ENCODE data around the gene PIGH. TPM values are rescaled to one million over a fixed set of nuclear protein-coding genes. Genes with fewer than 3 reads are reported as not detected.

The PIGH gene
- total RNA-seq, 3 donors from 2014 or later (not counting 1 experiment from before 2014, with no cell fraction given), result 50.9 to 56.0 (median 54.5) TPM

DNA sequence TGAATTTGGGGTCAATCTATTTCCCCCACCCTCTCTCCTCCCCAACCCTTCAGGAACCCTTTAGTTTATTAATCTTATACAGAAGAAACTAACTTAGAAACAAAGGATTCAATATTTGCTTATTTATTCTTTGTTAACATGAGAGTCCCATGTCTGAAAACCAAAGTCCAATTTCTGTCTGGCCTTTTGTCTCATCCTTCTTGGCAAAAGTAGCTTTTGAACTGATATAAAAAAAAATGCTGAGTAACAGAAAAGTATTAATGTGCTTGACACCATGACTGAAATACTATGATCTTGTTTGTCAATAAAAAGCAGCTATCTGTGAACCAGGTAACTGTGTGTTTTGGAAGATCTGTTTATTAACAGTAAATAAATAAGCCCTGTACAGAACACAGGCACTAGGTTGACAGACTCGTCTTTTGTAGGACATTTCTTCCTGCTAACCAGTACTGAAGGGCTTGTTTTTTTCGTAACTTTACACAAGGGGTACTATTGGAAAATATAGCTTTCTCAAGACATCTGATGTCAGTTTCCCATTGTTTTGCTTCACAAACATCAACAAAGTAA is 10.8 kb downstream of the PIGH start:
- Histone ChIP-seq H3K27me3 (ENCODE audit: control insufficient read depth, insufficient read depth, low read length) (no peaks in the 10 kb centered on the region), H3K9me3 (ENCODE audit: control insufficient read depth, insufficient read depth, low read length) (no peaks in the 10 kb centered on the region), H3K4me1 (ENCODE audit: control insufficient read depth, insufficient read depth, low read length) (no peaks in the 10 kb centered on the region), H3K4me3 (ENCODE audit: low read length) (no peak overlapping the region), H3K27ac (ENCODE audit: low read length) (no peak overlapping the region), H3K36me3 (ENCODE audit: control insufficient read depth, insufficient read depth, low read length) (peaks cover 42% of the 10 kb centered on the region)
- Mint-ChIP-seq H3K36me3 (peaks cover 7% of the 10 kb centered on the region), H3K27me3 (ENCODE audit: low read depth in 2 of 2) (no peaks in the 10 kb centered on the region), H3K4me3 (no peak overlapping the region), H3K27ac (no peak overlapping the region), H3K4me1 (peaks cover 0 to 6% of the 10 kb centered on the region in 2 donors), H3K9me3 (no peaks in the 10 kb centered on the region)
- DNase-seq (no peak), ATAC-seq (no peak)
- 100% methylated on average over 2 of the region's 2 CpGs for WGBS (ENCODE audit: insufficient coverage)
- TF ChIP-seq, protein P1, sequence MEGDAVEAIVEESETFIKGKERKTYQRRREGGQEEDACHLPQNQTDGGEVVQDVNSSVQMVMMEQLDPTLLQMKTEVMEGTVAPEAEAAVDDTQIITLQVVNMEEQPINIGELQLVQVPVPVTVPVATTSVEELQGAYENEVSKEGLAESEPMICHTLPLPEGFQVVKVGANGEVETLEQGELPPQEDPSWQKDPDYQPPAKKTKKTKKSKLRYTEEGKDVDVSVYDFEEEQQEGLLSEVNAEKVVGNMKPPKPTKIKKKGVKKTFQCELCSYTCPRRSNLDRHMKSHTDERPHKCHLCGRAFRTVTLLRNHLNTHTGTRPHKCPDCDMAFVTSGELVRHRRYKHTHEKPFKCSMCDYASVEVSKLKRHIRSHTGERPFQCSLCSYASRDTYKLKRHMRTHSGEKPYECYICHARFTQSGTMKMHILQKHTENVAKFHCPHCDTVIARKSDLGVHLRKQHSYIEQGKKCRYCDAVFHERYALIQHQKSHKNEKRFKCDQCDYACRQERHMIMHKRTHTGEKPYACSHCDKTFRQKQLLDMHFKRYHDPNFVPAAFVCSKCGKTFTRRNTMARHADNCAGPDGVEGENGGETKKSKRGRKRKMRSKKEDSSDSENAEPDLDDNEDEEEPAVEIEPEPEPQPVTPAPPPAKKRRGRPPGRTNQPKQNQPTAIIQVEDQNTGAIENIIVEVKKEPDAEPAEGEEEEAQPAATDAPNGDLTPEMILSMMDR (IDR thresholded peaks at IDR 0.05), result no peak
- intact Hi-C loops (cut with micrococcal nuclease), result no loop called here

DNA sequence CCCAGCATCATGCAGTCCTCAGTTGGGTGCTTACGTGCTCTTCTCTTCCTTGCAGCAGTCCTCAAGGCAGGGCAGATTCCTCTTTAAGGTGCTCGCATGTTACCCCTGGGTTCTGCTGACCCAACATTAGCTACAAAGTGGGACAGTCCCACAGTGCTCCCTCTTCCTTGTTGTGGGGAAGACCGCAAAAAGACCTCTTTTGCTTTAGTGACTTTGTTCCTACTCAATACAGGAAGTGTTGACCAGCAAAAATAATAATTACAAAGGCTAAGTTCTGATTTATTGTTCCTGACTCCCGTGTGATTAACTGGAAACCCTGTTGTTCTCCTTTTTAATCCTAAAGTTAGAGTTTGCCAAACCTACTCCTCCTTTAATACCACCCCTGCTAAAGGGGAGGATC is 13.7 kb downstream of the PIGH start:
- Histone ChIP-seq H3K27ac (ENCODE audit: low read length) (no peak overlapping the region), H3K4me1 (ENCODE audit: control insufficient read depth, insufficient read depth, low read length) (no peaks in the 10 kb centered on the region), H3K27me3 (ENCODE audit: control insufficient read depth, insufficient read depth, low read length) (no peaks in the 10 kb centered on the region), H3K9me3 (ENCODE audit: control insufficient read depth, insufficient read depth, low read length) (no peaks in the 10 kb centered on the region), H3K4me3 (ENCODE audit: low read length) (no peak overlapping the region), H3K36me3 (ENCODE audit: control insufficient read depth, insufficient read depth, low read length) (peaks cover 24% of the 10 kb centered on the region)
- DNase-seq (no peak), ATAC-seq (no peak)
- TF ChIP-seq, protein P1 (IDR thresholded peaks at IDR 0.05), result no peak
- 82% methylated on average over 3 of the region's 4 CpGs for WGBS (ENCODE audit: insufficient coverage)
- Mint-ChIP-seq H3K4me3 (no peak overlapping the region), H3K9me3 (no peaks in the 10 kb centered on the region), H3K4me1 (no peaks in the 10 kb centered on the region), H3K27me3 (ENCODE audit: low read depth in 2 of 2) (no peaks in the 10 kb centered on the region), H3K27ac (peak overlapping the region in 1 of 2 donors; percentile 19), H3K36me3 (peaks cover 7% of the 10 kb centered on the region)
- intact Hi-C loops (cut with micrococcal nuclease), result no loop called here

DNA sequence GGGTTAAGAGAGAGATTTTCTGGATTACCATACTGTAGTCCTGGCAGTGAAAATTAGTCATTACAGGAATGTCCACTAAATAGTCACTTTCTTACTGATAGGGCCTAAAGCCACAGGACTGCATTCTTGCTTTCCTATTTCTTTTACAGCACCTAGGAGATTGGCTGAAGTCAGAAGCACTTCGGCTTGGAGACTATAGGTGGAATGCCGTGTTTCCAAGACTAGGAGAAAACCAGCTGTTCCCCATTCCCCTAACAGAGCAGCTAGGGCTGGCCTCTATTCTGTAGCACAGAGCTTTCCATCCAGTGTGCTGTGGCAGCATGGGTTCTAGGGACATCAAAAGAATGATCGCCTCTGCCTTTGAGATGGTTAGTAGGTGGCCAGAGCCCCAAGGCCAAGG is 15.1 kb downstream of the PIGH start:
- H3K27ac Mint-ChIP-seq, result no peak overlapping the region
- no peak overlapping the region for H3K27ac ChIP-seq (ENCODE audit: low read length)
- DNase-seq (no peak), ATAC-seq (no peak)
- no peaks in the 10 kb centered on the region for H3K9me3 ChIP-seq (ENCODE audit: control insufficient read depth, insufficient read depth, low read length)
- H3K36me3 Mint-ChIP-seq, result peaks cover 7% of the 10 kb centered on the region
- H3K27me3 Mint-ChIP-seq (ENCODE audit: low read depth in 2 of 2), result no peaks in the 10 kb centered on the region
- intact Hi-C loops (cut with micrococcal nuclease), result loop anchor here (1.0 kb wide), 2 partner anchors 82 to 119 kb away; no protein-coding TSS in a partner anchor
- H3K4me3 ChIP-seq (ENCODE audit: low read length), result no peak overlapping the region
- no peaks in the 10 kb centered on the region for H3K9me3 Mint-ChIP-seq
- no peaks in the 10 kb centered on the region for H3K4me1 Mint-ChIP-seq
- 100% methylated on average over 3 of the region's 3 CpGs for WGBS (ENCODE audit: insufficient coverage)
- TF ChIP-seq, protein P1 (IDR thresholded peaks at IDR 0.05), result no peak
- H3K4me1 ChIP-seq (ENCODE audit: control insufficient read depth, insufficient read depth, low read length), result no peaks in the 10 kb centered on the region
- H3K36me3 ChIP-seq (ENCODE audit: control insufficient read depth, insufficient read depth, low read length), result peaks cover 17% of the 10 kb centered on the region
- H3K4me3 Mint-ChIP-seq, result no peak overlapping the region
- no peaks in the 10 kb centered on the region for H3K27me3 ChIP-seq (ENCODE audit: control insufficient read depth, insufficient read depth, low read length)

Data from natural killer cell (primary cell).